Embryonic facial prominence (tissue), 1 donor: ENCODE data around the gene GORASP1.

ENCODE experiments used
- DNase-seq: peaks from one replicate; pipeline ENCODE4 v3.0.0-alpha.2; 2016; ENCODE audit errors: extremely low spot score

The GORASP1 gene

GRCh38 chr3:39125841-39126500, 18.5 kb upstream of the GORASP1 start:
- no peak for DNase-seq

GRCh38 chr3:39124876-39125840, 17.7 kb upstream of the GORASP1 start:
- DNase-seq: no peak

GRCh38 chr3:39122813-39123212, 15.4 kb upstream of the GORASP1 start:
- DNase-seq: no peak

- DNase-seq: no peak
Measured at GRCh38 chr3:39121621-39122020, 14.2 kb upstream of the GORASP1 start.

GRCh38 chr3:39118931-39119660, 11.7 kb upstream of the GORASP1 start:
- DNase-seq: no peak

GRCh38 chr3:39118079-39118478, 10.7 kb upstream of the GORASP1 start:
- DNase-seq: no peak

GRCh38 chr3:39115870-39116269, 8.4 kb upstream of the GORASP1 start:
- no peak for DNase-seq

GRCh38 chr3:39114456-39114855, 7.0 kb upstream of the GORASP1 start:
- no peak for DNase-seq

- no peak for DNase-seq
Measured at GRCh38 chr3:39113291-39113690, 5.9 kb upstream of the GORASP1 start.

- no peak for DNase-seq
Measured at GRCh38 chr3:39112535-39112934, 5.1 kb upstream of the GORASP1 start.

- DNase-seq: no peak
Measured at GRCh38 chr3:39112113-39112512, 4.7 kb upstream of the GORASP1 start.

- DNase-seq: no peak
Measured at GRCh38 chr3:39110041-39110639, 2.7 kb upstream of the GORASP1 start.

GRCh38 chr3:39109086-39109485, 1.7 kb upstream of the GORASP1 start:
- no peak for DNase-seq

GRCh38 chr3:39108200-39108710, 828 bp upstream of the GORASP1 start:
- DNase-seq: no peak

- no peak for DNase-seq
Measured at GRCh38 chr3:39106851-39107387, 508 bp downstream of the GORASP1 start.

- DNase-seq: no peak
Measured at GRCh38 chr3:39106281-39106811, 1.1 kb downstream of the GORASP1 start.

GRCh38 chr3:39105687-39106063, 1.8 kb downstream of the GORASP1 start:
- DNase-seq: no peak

- no peak for DNase-seq
Measured at GRCh38 chr3:39104961-39105686, 2.3 kb downstream of the GORASP1 start.

- DNase-seq: no peak
Measured at GRCh38 chr3:39103791-39104552, 3.5 kb downstream of the GORASP1 start.

GRCh38 chr3:39103324-39103693, 4.1 kb downstream of the GORASP1 start:
- DNase-seq: no peak
